Right lobe of liver (tissue), 6 donors: ENCODE results near the gene GAS2L2. TPM values are rescaled to one million over a fixed set of nuclear protein-coding genes. Genes with fewer than 3 reads are reported as not detected.
A peak's percentile ranks its signal among the peaks of the same experiment; 100 is the strongest.

Experiments used
- ATAC-seq, 4 donors: fragments of 200-7000 bp; cut with Tn5 transposase; one replicate each; pipeline ENCODE4 v1.9.1; 2020; ENCODE audit warnings: mild to moderate bottlenecking in 4 of 4, moderate library complexity in 4 of 4
- DNase-seq, 3 donors: peaks; one replicate each; pipeline ENCODE4 v3.0.0-alpha.2; 2020
- H3K27ac ChIP-seq, 3 donors: fragments of 200-600 bp; one replicate each; pipeline ENCODE4 v1.8.0; 2022
- H3K27me3 ChIP-seq, 2 donors: fragments of 200-600 bp; one replicate each; pipeline ENCODE4 v1.8.0; 2022
- H3K36me3 ChIP-seq, 4 donors: fragments of 200-600 bp; sonication (generic) in 1 of 4; one replicate each; pipeline versions ENCODE4 v1.5.1 to v1.8.0; 2017 to 2022; ENCODE audit warnings: control low read depth in 1 of 4
- H3K4me1 ChIP-seq, 4 donors: fragments of 200-600 bp; sonication (generic) in 1 of 4; one replicate each; pipeline versions ENCODE4 v1.5.1 to v1.8.0; 2017 to 2022; ENCODE audit warnings: control low read depth in 1 of 4
- H3K4me3 ChIP-seq, 3 donors: fragments of 200-600 bp; one replicate each; pipeline ENCODE4 v1.8.0; 2022
- H3K9me3 ChIP-seq, 4 donors: fragments of 200-600 bp; sonication (generic) in 1 of 4; one replicate each; pipeline versions ENCODE4 v1.5.1 to v1.8.0; 2017 to 2022; ENCODE audit warnings: control low read depth in 1 of 4
- POLR2A ChIP-seq: fragments of 450-650 bp; IDR thresholded peaks from one replicate; pipeline ENCODE4 v1.6.1; 2017; ENCODE audit warnings: antibody characterized with exemption, mild to moderate bottlenecking
- whole genome bisulfite sequencing: methylation state at CpG from one replicate; pipeline ENCODE4 v1.1.6; 2018; ENCODE audit warnings: low coverage, low lambda C conversion rate; ENCODE audit not compliant: insufficient coverage; ENCODE audit errors: missing lambda C conversion rate; 5-methylcytosine and 5-hydroxymethylcytosine counted together
- intact Hi-C, 2 donors: fragments of 100-400 bp; cut with DNase I; formaldehyde crosslinking; loops; one replicate each; pipeline versions ENCODE4 v1.11.2 to v1.14.1; 2022
- total RNA-seq, 6 experiments: library from RNA; depleted of rRNA in 2 of 6; stranded (reverse); fragments of >200 nt in 2 of 6; fragmentation: NEBNext Ultra II Directional in 3 of 6; extraction: Animal tissue kit (Norgen Biotek cat#: 25700) in 3 of 6; gene quantifications; one replicate each; pipeline versions ENCODE4 v1.1.0 to v1.2.4, GENCODE V29; 2016 to 2023
- TF ChIP-seq, protein P1 (sequence below), 4 donors: fragments of 200-600 bp in 3 of 4; fragments of 450-650 bp in 1 of 4; IDR thresholded peaks; one replicate each; pipeline versions ENCODE4 v1.5.1 to v1.8.0; 2016 to 2022; ENCODE audit warnings: antibody characterized with exemption in 4 of 4, mild to moderate bottlenecking in 2 of 4
- donor health status: DM: no; HTN: yes; CAD: no.
- donor health status: DM: no; HTN: no; CAD: no.
- donor health status: DM: no; HTN: no; CAD: no.
- donor health status: DM: no; HTN: yes; CAD: no.
- donor health status: DM: no; HTN: yes; CAD: no.

Gene GAS2L2
- total RNA-seq, 6 experiments from 2014 or later, result not detected

DNA sequence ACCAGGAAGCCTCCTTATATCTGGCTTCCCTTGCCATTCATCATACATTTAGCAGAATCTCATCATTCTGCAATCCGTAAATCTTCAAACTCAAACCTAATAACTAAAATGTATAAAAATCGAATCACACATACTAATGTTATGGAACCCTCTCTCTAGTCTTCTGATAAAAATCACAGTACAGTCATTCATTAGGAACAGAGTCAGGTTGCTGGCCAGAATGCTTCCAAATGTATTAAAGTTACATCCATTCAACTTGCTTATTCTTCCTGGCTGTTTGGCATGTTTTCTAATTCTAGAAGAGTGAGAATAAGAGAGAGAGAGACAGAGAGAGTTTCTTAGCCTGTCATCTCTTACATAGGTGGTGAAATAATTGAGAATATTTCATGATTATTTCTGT, 38.1 kb downstream of the GAS2L2 start:
- intact Hi-C loops, result no loop called here
- TF ChIP-seq POLR2A, result no peak
- TF ChIP-seq, protein P1, sequence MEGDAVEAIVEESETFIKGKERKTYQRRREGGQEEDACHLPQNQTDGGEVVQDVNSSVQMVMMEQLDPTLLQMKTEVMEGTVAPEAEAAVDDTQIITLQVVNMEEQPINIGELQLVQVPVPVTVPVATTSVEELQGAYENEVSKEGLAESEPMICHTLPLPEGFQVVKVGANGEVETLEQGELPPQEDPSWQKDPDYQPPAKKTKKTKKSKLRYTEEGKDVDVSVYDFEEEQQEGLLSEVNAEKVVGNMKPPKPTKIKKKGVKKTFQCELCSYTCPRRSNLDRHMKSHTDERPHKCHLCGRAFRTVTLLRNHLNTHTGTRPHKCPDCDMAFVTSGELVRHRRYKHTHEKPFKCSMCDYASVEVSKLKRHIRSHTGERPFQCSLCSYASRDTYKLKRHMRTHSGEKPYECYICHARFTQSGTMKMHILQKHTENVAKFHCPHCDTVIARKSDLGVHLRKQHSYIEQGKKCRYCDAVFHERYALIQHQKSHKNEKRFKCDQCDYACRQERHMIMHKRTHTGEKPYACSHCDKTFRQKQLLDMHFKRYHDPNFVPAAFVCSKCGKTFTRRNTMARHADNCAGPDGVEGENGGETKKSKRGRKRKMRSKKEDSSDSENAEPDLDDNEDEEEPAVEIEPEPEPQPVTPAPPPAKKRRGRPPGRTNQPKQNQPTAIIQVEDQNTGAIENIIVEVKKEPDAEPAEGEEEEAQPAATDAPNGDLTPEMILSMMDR (IDR thresholded peaks at IDR 0.05), result no peak
- DNase-seq (no peak), ATAC-seq (no peak)
- 86% methylated on average over 2 of the region's 2 CpGs for WGBS
- Histone ChIP-seq H3K27ac (no peak overlapping the region), H3K4me1 (peaks cover 0 to 63% (median 14%) of the 10 kb centered on the region in 4 donors), H3K4me3 (no peak overlapping the region), H3K9me3 (no peaks in the 10 kb centered on the region), H3K36me3 (no peaks in the 10 kb centered on the region), H3K27me3 (no peaks in the 10 kb centered on the region)

DNA sequence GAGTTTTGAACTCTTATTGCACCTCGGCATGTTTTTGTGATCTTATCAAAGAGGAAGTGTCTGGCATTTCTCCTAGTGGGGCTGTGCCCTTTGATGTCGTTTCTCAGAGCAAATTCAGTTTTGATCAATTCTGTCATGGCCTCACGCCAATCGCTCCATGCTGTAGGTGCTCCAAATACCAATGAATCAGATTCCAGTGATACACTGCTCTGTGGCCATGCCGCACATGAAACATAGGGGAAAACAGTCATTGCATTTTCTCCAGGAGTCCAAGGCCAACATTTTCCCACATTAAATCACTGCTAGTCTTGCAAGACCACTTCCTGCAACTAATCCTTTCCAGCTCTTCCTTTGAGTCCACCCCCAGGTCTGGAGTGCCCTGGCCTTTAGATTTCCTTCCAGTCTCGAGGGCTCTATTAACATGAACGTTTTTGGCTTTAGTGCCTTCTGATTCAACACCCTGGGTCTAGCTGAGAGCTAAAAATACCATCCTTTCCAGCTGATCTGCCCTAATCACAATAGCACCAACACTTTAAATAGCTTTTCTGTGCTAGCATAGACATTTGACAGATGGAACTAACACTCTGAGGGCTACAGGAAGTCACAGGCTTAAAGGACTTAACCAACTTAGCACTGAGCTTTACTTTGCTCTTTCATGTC, 39.8 kb downstream of the GAS2L2 start:
- peak; percentile 70 to 93 (median 80) for DNase-seq
- H3K36me3 ChIP-seq, result no peaks in the 10 kb centered on the region
- no peak overlapping the region for H3K4me3 ChIP-seq
- peaks cover 0 to 70% (median 16%) of the 10 kb centered on the region in 4 donors for H3K4me1 ChIP-seq
- no peaks in the 10 kb centered on the region for H3K27me3 ChIP-seq
- intact Hi-C loops, result no loop called here
- WGBS, result 5% methylated on average over 4 of the region's 7 CpGs
- no peak for TF ChIP-seq POLR2A
- TF ChIP-seq, protein P1 (IDR thresholded peaks at IDR 0.05), result no peak
- no peaks in the 10 kb centered on the region for H3K9me3 ChIP-seq
- H3K27ac ChIP-seq, result peak overlapping the region in 2 of 3 donors; percentile 62 to 66
- peak; percentile 66 to 79 (median 73) for ATAC-seq

DNA sequence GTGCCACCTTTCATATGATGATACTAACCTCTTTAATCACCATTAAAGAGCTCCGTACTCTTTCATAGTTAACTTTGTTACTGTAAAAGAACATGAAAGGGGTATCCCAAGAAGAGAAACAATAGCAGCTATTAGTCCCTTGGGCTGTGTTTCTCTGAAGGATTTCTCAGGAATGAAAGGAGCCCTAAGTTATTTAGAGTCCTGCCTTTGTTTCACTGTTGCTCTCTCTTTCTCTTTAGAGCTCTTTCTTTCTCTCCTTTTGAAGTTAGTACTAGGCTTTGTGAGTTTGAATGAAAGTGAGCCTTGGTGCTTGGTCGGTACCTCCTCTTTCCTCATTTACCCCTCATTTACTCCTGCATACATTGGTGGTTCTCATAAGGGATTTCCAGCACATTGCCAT, 42.1 kb downstream of the GAS2L2 start:
- intact Hi-C loops, result no loop called here
- H3K4me1 ChIP-seq, result peaks cover 0 to 51% (median 12%) of the 10 kb centered on the region in 4 donors
- H3K27ac ChIP-seq, result no peak overlapping the region
- DNase-seq (no peak), ATAC-seq (no peak)
- no peak overlapping the region for H3K4me3 ChIP-seq
- WGBS, result 100% methylated on average over 2 of the region's 2 CpGs
- no peaks in the 10 kb centered on the region for H3K9me3 ChIP-seq
- no peaks in the 10 kb centered on the region for H3K36me3 ChIP-seq
- H3K27me3 ChIP-seq, result no peaks in the 10 kb centered on the region
- TF ChIP-seq, protein P1 (IDR thresholded peaks at IDR 0.05), result no peak
- no peak for TF ChIP-seq POLR2A

DNA sequence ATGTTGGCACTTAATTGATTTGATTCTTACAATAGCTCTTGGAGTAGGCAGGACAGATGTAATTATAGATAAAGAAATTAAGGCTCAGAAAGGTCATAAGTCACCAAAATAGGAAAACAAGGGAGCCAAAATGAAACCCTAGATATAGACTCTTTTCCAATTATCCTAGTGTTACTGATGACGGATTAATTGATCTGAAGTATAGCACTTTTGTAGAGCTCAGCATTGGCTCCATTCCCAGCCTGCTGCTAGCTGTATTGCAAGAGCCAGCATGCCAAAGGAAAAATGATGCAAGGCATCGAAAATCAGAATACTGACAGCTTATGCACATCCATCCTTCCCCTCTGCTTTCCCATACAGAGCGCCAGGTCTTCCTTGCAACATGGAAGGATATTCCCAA, 43.2 kb downstream of the GAS2L2 start:
- no peaks in the 10 kb centered on the region for H3K27me3 ChIP-seq
- no peaks in the 10 kb centered on the region for H3K36me3 ChIP-seq
- intact Hi-C loops, result no loop called here
- WGBS, result 22% methylated on average over 3 of the region's 3 CpGs
- TF ChIP-seq POLR2A, result no peak
- TF ChIP-seq, protein P1 (IDR thresholded peaks at IDR 0.05), result no peak
- DNase-seq (peak in 2 of 3 donors; percentile 64 to 73), ATAC-seq (peak; percentile 35 to 63 (median 48))
- no peak overlapping the region for H3K4me3 ChIP-seq
- peaks cover 0 to 40% (median 12%) of the 10 kb centered on the region in 4 donors for H3K4me1 ChIP-seq
- H3K9me3 ChIP-seq, result no peaks in the 10 kb centered on the region
- H3K27ac ChIP-seq, result no peak overlapping the region
